SK-N-MC (cell line): Measurements from ENCODE around the gene C2CD4A.

Experiments used
- DNase-seq: peaks from one replicate; pipeline ENCODE4 v3.0.0-alpha.2; 2011; ENCODE audit warnings: low read depth, low spot score
- H3K27ac ChIP-seq: fragments of 200-600 bp; sonication (generic); 2 replicates; pipeline ENCODE4 v1.5.1; 2016; ENCODE audit warnings: mixed run types
- H3K36me3 ChIP-seq: fragments of 200-600 bp; sonication (generic); 2 replicates; pipeline ENCODE4 v1.6.1; 2017; ENCODE audit warnings: antibody characterized with exemption, low read length, mixed read lengths; ENCODE audit not compliant: insufficient read depth
- H3K4me3 ChIP-seq: fragments of 200-600 bp; sonication (generic); 2 replicates; pipeline ENCODE4 v1.5.1; 2016
- H3K9ac ChIP-seq: fragments of 200-600 bp; sonication (generic); 2 replicates; pipeline ENCODE4 v1.8.0; 2017; ENCODE audit warnings: mixed run types, mixed read lengths; ENCODE audit not compliant: insufficient read length
- H3K9me3 ChIP-seq: fragments of 200-600 bp; sonication (generic); 2 replicates; pipeline ENCODE4 v1.6.1; 2017; ENCODE audit warnings: low read depth, mild to moderate bottlenecking, antibody characterized with exemption, low read length, moderate library complexity, mixed read lengths
- EZH2 ChIP-seq: fragments of 200-600 bp; sonication (generic); IDR thresholded peaks from one replicate; pipeline ENCODE4 v1.6.1; 2017; ENCODE audit warnings: antibody characterized with exemption
- FOXP2 ChIP-seq: optimal IDR thresholded peaks from 2 replicates; pipeline ENCODE3; 2011; ENCODE audit warnings: mild to moderate bottlenecking, moderate library complexity; ENCODE audit not compliant: insufficient read depth; ENCODE audit errors: extremely low read length, control extremely low read depth
- POLR2AphosphoS5 ChIP-seq: IDR thresholded peaks from 2 replicates; pipeline ENCODE4 v1.6.1; 2012; ENCODE audit warnings: mild to moderate bottlenecking, low read depth, low read length, borderline replicate concordance

C2CD4A gene

GRCh38 chr15:62057341-62057980 is 9.3 kb upstream of the C2CD4A start:
- Histone ChIP-seq H3K36me3 (no peaks in the 10 kb centered on the region), H3K27ac (no peak overlapping the region), H3K9me3 (no peaks in the 10 kb centered on the region), H3K4me3 (no peak overlapping the region), H3K9ac (no peak overlapping the region)
- DNase-seq, result no peak
- no peak for TF ChIP-seq EZH2
- TF ChIP-seq FOXP2, result no peak
- TF ChIP-seq POLR2AphosphoS5, result no peak

- TF ChIP-seq FOXP2, result no peak
- TF ChIP-seq EZH2, result no peak
- TF ChIP-seq POLR2AphosphoS5, result no peak
- DNase-seq, result no peak
- no peaks in the 10 kb centered on the region for H3K36me3 ChIP-seq
- no peak overlapping the region for H3K27ac ChIP-seq
- H3K4me3 ChIP-seq, result no peak overlapping the region
- no peaks in the 10 kb centered on the region for H3K9me3 ChIP-seq
- no peak overlapping the region for H3K9ac ChIP-seq
Measured at GRCh38 chr15:62058327-62059028, 8.3 kb upstream of the C2CD4A start.

- TF ChIP-seq POLR2AphosphoS5 (no peak), FOXP2 (no peak), EZH2 (no peak)
- Histone ChIP-seq H3K9me3 (no peaks in the 10 kb centered on the region), H3K9ac (peak overlapping the region; percentile 69), H3K36me3 (no peaks in the 10 kb centered on the region), H3K27ac (no peak overlapping the region), H3K4me3 (peak overlapping the region; percentile 92)
- DNase-seq, result no peak
Measured at GRCh38 chr15:62059108-62059815, 7.5 kb upstream of the C2CD4A start.

DNA sequence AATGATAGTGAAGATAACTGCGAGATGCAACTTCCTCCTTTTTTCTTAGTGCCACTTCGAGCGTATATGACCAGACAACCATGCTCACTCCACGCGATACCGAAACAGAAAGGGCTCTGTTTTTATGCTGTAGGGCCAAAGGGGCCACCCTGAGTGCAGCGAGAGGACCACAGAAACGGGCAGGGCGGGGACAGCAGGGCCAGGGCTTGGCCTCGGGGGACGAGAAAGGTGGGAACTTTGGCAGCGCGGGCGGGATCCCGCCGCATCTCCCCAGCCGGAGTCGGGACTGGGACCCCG is 7.0 kb upstream of the C2CD4A start:
- Histone ChIP-seq H3K36me3 (no peaks in the 10 kb centered on the region), H3K27ac (no peak overlapping the region), H3K9ac (peak overlapping the region; percentile 69), H3K4me3 (peak overlapping the region; percentile 92), H3K9me3 (no peaks in the 10 kb centered on the region)
- no peak for DNase-seq
- TF ChIP-seq POLR2AphosphoS5 (no peak), EZH2 (no peak), FOXP2 (no peak)

DNA sequence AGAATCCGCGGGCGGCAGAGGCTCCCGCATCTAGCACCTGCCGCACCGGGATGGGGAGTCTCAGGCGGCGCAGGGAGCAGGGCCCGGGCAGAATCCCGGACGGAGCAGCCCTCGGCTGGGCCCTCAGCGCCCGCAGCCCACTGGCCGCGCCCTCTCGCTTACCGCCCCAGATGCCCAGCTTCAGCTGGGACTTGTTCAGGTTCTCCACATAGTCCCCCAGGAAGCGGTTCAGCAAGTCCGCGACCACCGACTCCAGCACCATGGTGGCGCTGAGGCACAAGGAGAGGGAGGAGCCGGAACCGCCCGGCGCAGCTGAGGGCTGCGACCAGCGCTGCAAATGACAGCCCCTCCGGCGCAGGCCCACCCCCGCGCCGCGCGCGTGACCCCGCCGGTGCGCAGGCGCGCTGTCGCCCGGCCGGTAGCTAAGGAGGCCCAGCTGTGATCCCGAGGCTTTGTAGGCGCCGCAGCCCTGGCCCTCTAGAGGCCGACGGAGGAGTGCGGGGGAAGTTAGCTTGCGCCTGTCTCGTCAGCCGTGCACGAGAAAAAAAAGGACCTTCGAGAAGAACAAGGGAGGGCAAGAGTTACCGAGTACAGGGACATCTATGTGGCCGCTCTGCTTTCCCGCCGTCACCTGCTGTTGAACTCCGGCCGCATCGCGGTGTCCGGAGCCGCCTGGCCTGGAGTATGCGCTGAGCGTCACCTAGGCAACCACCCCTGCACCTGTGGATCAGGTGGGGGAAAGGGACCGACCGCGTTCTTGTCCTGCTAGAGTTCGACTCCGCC is 6.5 kb upstream of the C2CD4A start, which contains the start of gene VPS13C:
VPS13C (minus strand) TSS at position 335 of the 783 bp plus-strand sequence; CDS start at position 262, 73 bp downstream.
- peak within 1 kb of the TSS; percentile 92 for H3K4me3 ChIP-seq
- TF ChIP-seq POLR2AphosphoS5, result peak; percentile 66
- no peak for TF ChIP-seq EZH2
- H3K9me3 ChIP-seq, result no peaks in the 10 kb centered on the region
- no peaks in the 10 kb centered on the region for H3K36me3 ChIP-seq
- peak within 1 kb of the TSS; percentile 69 for H3K9ac ChIP-seq
- no peak within 1 kb of the TSS for H3K27ac ChIP-seq
- no peak for DNase-seq

DNA sequence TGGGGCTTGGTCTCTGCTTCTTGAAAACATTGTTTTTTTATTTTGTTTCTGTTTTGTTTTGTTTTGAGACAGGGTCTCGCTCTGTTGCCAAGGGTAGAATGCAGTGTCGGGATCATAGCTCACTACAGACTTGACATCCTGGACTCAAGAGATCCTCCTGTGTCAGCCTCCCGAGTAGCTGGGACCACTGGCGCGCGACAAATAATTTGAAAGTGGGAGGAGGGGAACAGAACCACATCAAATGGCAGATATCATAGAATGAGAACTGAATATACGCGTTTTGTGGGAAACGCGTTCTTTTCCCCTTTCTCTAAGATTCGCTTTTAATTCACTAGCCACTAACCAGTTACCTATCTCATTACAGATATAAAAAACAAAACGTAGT is 5.9 kb upstream of the C2CD4A start:
- H3K27ac ChIP-seq, result no peak overlapping the region
- H3K4me3 ChIP-seq, result peak overlapping the region; percentile 92
- DNase-seq, result no peak
- peak overlapping the region; percentile 69 for H3K9ac ChIP-seq
- no peaks in the 10 kb centered on the region for H3K36me3 ChIP-seq
- no peak for TF ChIP-seq FOXP2
- no peaks in the 10 kb centered on the region for H3K9me3 ChIP-seq

DNA sequence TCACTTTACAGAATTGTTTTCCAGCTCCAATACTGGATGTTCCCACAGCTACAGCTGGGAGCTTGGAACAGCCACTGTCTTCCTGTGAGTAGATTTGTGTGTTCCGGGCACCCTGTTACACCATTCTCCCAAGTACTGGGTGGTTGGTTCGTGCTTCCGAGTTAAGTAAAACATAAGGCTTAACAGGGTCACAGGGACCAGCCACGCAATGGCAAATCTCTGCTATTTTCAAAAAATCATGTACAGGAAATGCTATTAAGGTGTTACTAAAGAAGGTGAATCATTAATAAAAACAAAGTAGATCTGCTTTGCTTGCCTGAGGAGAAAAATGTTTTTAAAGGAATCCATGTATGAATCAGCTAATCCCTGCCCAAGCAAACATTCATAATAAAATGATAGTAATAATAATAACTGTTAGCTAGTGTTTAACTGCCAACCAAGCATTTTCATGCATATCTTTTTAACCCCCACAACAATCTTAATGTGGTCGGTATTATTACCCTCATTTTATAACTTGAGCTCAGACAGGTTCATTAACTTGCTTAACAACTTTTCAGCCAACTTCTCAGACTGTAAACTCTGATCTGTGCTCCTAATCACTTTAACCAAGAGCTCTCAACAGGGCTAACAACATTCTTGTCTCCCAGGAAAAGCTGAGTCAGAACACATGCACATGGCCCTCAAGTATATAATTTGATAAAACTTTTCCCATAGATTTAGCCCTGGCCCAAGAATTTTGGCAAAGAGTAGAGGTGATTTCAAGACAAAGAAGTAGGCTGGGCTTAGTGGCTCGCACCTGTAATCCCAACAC is 2.7 kb upstream of the C2CD4A start:
- H3K4me3 ChIP-seq, result no peak overlapping the region
- no peaks in the 10 kb centered on the region for H3K9me3 ChIP-seq
- no peak overlapping the region for H3K27ac ChIP-seq
- no peak for DNase-seq
- H3K36me3 ChIP-seq, result no peaks in the 10 kb centered on the region
- no peak for TF ChIP-seq FOXP2
- no peak for TF ChIP-seq EZH2
- TF ChIP-seq POLR2AphosphoS5, result no peak
- H3K9ac ChIP-seq, result no peak overlapping the region

DNA sequence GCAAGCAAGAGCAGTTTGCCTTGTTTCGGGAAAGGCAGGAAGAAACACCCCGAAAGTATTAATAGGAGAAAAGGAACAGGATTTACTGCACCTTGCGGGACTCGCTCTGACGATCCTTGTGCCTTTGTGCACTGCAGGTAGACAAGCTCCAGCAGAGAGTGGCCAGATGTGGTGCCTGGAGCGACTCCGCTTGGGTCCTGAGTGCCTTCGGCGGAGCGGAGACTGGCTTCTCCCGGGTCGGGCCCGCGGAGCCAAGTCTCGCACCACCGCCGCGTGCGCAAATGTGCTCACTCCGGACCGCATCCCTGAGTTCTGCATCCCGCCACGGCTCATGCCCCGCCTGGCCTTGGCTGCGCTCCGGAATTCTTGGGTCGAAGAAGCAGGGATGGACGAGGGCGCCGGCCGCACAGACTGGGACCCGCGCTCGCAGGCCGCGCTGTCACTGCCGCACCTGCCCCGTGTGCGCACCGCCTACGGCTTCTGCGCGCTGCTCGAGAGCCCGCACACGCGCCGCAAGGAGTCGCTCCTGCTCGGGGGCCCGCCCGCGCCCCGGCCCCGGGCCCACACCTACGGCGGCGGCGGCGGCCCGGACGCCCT is 769 bp downstream of the C2CD4A start:
- no peak overlapping the region for H3K27ac ChIP-seq
- no peaks in the 10 kb centered on the region for H3K9me3 ChIP-seq
- no peak overlapping the region for H3K9ac ChIP-seq
- TF ChIP-seq EZH2 (no peak), POLR2AphosphoS5 (no peak), FOXP2 (no peak)
- no peak for DNase-seq
- H3K4me3 ChIP-seq, result peak overlapping the region; percentile 79
- no peaks in the 10 kb centered on the region for H3K36me3 ChIP-seq
